Subcutaneous abdominal adipose tissue (tissue), 5 donors: Measurements from ENCODE around the gene SYNGR1.
"Not testable (repeated sequence)": the region's sequence is repeated elsewhere in the genome, so short reads cannot be mapped to it uniquely, and the experiment has no call there.

Source experiments
- H3K27ac ChIP-seq: one replicate; pipeline ENCODE4 v1.7.0; 2013; ENCODE audit warnings: low read depth, mild to moderate bottlenecking, inconsistent platforms, low read length, moderate library complexity
- H3K27me3 ChIP-seq, 5 donors: one replicate each; pipeline ENCODE4 v1.7.0; 2013; ENCODE audit warnings: low read length in 5 of 5, inconsistent platforms in 1 of 5; ENCODE audit not compliant: control insufficient read depth in 5 of 5, insufficient read depth in 4 of 5
- H3K36me3 ChIP-seq, 5 donors: one replicate each; pipeline ENCODE4 v1.7.0; 2013; ENCODE audit warnings: low read length in 5 of 5; ENCODE audit not compliant: control insufficient read depth in 5 of 5, insufficient read depth in 5 of 5
- H3K4me1 ChIP-seq, 5 donors: one replicate each; pipeline ENCODE4 v1.7.0; 2013; ENCODE audit warnings: low read length in 5 of 5, mild to moderate bottlenecking in 3 of 5, moderate library complexity in 1 of 5; ENCODE audit not compliant: control insufficient read depth in 5 of 5, insufficient read depth in 5 of 5
- H3K4me3 ChIP-seq, 5 donors: one replicate each; pipeline ENCODE4 v1.7.0; 2013; ENCODE audit warnings: low read length in 5 of 5, low read depth in 1 of 5
- H3K9ac ChIP-seq, 5 donors: one replicate each; pipeline ENCODE4 v1.7.0; 2013; ENCODE audit warnings: low read length in 5 of 5, mild to moderate bottlenecking in 4 of 5, moderate library complexity in 3 of 5
- H3K9me3 ChIP-seq, 5 donors: one replicate each; pipeline ENCODE4 v1.7.0; 2013; ENCODE audit warnings: low read length in 5 of 5; ENCODE audit not compliant: control insufficient read depth in 5 of 5
- donor health status: healthy.
- donor health status: healthy.
- donor health status: healthy.
- donor health status: healthy.
- donor health status: healthy.

The SYNGR1 gene

DNA sequence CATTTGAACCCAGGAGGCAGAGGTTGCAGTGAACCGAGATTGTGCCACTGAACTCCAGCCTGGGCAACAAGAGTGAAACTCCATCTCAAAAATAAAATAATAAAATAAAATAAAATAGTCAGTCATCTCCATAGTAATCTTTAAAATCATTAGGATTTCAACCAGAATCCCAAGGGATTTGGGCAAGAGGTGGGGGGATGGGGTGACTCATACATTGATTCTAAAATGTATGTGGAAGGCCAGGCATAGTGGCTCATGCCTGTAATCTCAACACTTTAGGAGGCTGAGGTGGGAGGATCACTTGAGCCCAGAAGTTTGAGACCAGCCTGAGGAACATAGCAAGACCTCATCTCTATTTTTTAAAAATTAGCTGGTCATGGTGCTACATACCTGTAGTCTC lies 19.2 kb upstream of the SYNGR1 start:
- not testable (repeated sequence) for H3K9ac ChIP-seq, H3K27me3 ChIP-seq, H3K36me3 ChIP-seq, H3K9me3 ChIP-seq, H3K4me3 ChIP-seq, H3K27ac ChIP-seq
- H3K4me1 ChIP-seq, result peaks cover 0 to 12% (median 3%) of the 10 kb centered on the region in 5 donors

DNA sequence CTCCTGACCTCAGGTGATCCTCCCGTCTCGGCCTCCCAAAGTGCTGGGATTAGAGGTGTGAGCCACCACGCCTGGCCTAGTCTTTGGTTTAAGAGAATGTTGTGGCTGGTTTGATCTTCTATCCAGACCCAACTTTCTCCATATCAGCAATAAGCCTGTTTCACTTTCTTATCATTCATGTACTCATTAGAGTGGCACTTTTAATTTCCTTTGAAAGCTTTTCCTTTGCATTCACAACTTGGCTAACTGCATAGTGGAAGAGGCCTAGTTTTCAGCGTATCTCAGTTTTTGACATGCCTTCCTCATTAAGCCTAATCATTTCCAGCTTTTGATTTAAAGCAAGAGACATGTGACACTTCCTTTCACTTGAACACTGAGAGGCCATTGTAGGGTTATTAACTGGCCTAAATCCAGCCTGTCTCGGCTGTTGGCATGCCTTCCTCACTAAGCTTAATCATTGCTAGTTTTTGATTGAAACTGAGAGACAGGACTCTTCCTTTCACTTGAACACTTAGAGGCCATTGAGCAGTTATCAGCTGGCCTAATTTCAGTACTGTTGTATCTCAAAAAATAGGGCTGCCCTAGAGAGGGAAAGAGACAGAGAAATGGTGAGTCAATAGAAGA lies 17.2 kb upstream of the SYNGR1 start:
- peak overlapping the region in 1 of 5 donors; percentile 16 for H3K9ac ChIP-seq
- no peak overlapping the region for H3K27ac ChIP-seq
- no peaks in the 10 kb centered on the region for H3K27me3 ChIP-seq
- peaks cover 0 to 12% (median 3%) of the 10 kb centered on the region in 5 donors for H3K4me1 ChIP-seq
- no peaks in the 10 kb centered on the region for H3K9me3 ChIP-seq
- H3K4me3 ChIP-seq, result no peak overlapping the region
- H3K36me3 ChIP-seq, result no peaks in the 10 kb centered on the region

DNA sequence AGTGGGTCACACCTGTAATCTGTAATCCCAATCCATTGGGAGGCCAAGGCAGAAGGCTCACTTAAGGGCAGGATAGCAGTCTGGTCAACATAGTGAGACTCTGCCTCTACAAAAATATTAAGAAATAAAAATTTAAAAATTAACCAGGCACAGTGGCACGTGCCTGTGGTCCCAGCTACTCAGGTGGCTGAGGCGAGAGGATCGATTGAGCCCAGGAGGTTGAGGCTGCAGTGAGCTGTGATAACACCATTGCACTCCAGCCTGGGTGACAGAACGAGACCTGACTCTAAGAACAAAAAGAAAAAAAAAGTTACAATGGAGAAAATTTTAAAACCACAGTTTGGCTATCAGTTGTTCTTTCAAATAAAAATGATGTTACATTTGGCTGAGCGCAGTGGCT lies 13.4 kb upstream of the SYNGR1 start:
- Histone ChIP-seq H3K36me3 (no peaks in the 10 kb centered on the region), H3K27ac (no peak overlapping the region), H3K9me3 (no peaks in the 10 kb centered on the region), H3K4me3 (no peak overlapping the region), H3K9ac (no peak overlapping the region), H3K27me3 (no peaks in the 10 kb centered on the region), H3K4me1 (peaks cover 0 to 4% (median 3%) of the 10 kb centered on the region in 5 donors)

DNA sequence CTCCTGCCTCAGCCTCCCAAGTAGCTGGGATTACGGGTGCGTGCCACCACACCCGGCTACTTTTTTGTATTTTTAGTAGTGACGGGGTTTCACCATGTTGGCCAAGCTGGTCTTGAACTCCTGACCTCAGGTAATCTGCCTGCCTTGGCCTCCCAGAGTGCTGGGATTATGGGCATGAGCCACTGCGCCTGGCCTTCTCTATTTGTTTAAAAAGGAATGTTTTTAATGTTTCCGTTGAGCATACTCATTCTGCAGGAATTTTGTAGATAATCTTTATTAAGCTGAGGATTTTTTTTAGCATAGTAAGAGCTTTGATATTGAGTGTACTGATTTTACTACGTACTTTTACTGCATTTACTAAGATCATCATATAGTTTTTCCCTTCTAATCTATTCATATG lies 10.0 kb upstream of the SYNGR1 start:
- not testable (repeated sequence) for H3K27me3 ChIP-seq, H3K9me3 ChIP-seq, H3K4me3 ChIP-seq, H3K27ac ChIP-seq, H3K9ac ChIP-seq, H3K36me3 ChIP-seq, H3K4me1 ChIP-seq

DNA sequence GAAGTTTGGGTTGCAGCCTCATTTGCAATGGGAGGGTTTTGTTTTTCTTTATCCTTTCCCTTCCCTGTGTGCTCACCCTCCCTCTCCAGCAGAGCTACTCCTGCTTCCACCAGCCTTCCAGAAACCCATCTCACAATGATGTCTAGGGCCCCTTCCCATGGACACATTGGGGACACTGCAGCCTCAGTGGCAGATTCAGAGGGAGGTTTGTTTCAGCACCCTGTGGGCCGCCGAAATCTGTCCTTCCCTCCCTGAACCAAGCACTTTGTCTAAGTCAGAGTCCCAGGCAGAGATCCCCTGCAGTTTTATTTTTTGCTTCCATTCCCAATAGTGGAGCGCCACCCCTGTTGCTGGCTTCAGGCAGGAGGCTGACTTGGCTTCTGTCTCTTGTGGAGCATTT lies 8.6 kb upstream of the SYNGR1 start:
- H3K4me3 ChIP-seq, result no peak overlapping the region

DNA sequence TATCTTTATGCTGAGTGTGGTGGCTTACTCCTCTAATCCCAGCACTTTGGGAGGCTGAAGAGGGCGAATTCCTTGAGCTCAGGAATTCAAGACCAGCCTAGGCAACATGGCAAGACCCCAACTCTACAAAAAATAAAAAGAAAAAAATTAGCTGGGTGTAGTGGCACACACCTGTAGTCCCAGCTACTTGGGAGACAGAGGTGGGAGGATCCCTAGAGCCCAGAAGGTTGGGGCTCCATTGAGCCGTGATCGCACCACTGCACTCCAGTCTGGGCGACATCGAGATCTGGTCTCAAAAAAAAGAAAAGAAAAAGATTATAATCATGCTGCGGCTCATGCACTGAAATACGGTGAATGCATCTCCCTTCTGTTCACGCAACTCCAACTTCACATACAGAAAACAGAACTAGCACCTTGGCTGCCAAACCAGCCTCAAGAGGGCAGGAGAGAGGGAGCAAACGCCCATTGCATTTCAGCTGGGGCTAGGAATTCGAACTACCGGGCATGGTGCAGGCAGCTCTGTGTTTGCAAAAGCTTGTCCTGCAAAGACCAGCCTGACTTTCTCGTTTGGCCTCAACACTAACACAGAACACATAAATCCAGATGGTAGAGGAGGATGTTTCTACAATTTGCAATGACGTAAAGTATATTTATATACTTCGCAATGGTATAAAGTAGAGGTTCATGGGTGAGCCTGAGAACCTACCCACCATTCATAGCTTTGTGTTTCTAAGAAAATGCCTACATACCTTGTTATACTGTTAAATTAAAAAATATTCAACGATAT lies 6.3 kb upstream of the SYNGR1 start:
- Histone ChIP-seq H3K4me1 (peaks cover 0 to 7% (median 0%) of the 10 kb centered on the region in 5 donors), H3K9ac (no peak overlapping the region), H3K27ac (no peak overlapping the region), H3K36me3 (no peaks in the 10 kb centered on the region), H3K9me3 (no peaks in the 10 kb centered on the region), H3K4me3 (no peak overlapping the region), H3K27me3 (no peaks in the 10 kb centered on the region)

More for the DNA sequence above, 8.6 kb upstream of the SYNGR1 start:
- Histone ChIP-seq H3K4me1 (peaks cover 0 to 7% (median 0%) of the 10 kb centered on the region in 5 donors), H3K9me3 (no peaks in the 10 kb centered on the region), H3K27ac (no peak overlapping the region), H3K36me3 (no peaks in the 10 kb centered on the region), H3K9ac (no peak overlapping the region), H3K27me3 (no peaks in the 10 kb centered on the region)

DNA sequence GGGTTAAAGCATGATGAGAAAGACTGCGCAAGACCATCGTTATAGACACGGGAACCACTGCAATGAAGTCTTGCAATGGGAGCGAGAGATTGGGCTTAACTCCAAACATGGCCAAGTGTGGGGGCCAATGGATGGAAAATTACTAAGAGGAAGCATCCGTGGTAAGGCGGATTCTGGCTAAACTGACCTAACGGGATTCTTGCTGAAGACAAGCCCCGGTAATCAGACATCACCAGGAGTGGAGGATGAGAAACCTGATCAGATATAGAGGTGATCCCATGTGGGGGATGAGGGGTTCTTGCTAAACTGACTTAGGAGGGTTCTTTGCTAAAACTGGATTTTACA lies 5.8 kb upstream of the SYNGR1 start:
- Histone ChIP-seq H3K4me3 (no peak overlapping the region), H3K27ac (no peak overlapping the region)

DNA sequence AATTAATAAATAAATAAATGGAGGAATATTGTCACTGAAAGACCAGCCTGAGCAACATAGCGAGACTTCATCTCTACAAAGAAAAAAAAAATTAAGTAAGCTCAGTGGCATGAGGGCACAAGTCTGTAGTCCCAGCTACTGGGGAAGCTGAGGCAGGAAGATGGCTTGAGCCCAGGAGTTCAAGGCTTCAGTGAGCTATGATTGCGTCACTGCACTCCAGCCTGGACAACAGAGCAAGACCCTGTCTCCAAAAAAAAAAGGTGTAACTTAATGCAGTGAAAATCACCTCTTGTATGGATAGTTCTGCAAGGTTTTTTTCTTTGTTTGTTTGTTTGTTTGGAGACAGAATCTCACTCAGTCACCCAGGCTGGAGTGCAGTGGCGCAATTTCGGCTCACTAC lies 4.6 kb upstream of the SYNGR1 start:
- Histone ChIP-seq H3K27ac (no peak overlapping the region), H3K4me3 (no peak overlapping the region), H3K9me3 (no peaks in the 10 kb centered on the region), H3K36me3 (no peaks in the 10 kb centered on the region), H3K9ac (no peak overlapping the region), H3K4me1 (peaks cover 2 to 17% (median 9%) of the 10 kb centered on the region in 5 donors), H3K27me3 (no peaks in the 10 kb centered on the region)

More for the DNA sequence above, 5.8 kb upstream of the SYNGR1 start:
- H3K9ac ChIP-seq, result no peak overlapping the region
- H3K36me3 ChIP-seq, result no peaks in the 10 kb centered on the region
- H3K4me1 ChIP-seq, result peaks cover 1 to 10% (median 3%) of the 10 kb centered on the region in 5 donors
- H3K27me3 ChIP-seq, result no peaks in the 10 kb centered on the region
- no peaks in the 10 kb centered on the region for H3K9me3 ChIP-seq

DNA sequence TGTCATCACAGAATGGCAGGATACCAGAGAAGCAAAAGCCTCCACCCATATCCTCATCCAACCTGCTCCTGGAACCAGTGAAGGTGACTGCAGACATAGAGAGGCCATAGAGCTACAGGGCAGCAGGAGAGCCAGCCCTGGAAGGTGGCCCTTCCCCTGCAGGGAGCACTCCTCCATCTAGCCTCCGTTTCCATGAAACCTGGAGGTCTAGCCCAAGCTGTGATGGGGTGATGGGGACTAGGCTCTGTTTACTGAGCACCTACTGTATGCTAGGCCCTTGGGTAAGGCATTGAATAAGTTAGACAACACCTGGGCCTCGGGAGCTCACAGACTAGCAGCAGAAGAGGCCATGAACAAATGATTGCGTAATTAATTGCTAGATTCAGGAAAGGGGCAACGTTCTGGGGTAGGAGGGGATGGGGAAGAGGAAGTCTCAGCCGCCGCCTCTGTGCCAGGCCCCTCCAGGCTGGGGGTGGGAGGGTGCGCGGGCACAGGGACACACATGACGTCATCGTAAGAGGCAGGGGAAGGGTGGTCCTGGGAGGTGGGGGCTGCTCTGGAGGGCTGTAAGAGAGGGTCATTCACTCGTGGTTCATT lies 784 bp upstream of the SYNGR1 start:
- H3K27ac ChIP-seq, result no peak overlapping the region
- H3K9me3 ChIP-seq, result no peaks in the 10 kb centered on the region
- H3K4me3 ChIP-seq, result peak overlapping the region; percentile 65 to 85 (median 71)
- H3K4me1 ChIP-seq, result peaks cover 2 to 23% (median 18%) of the 10 kb centered on the region in 5 donors
- no peaks in the 10 kb centered on the region for H3K27me3 ChIP-seq
- H3K9ac ChIP-seq, result peak overlapping the region; percentile 12 to 62 (median 56)
- H3K36me3 ChIP-seq, result no peaks in the 10 kb centered on the region

DNA sequence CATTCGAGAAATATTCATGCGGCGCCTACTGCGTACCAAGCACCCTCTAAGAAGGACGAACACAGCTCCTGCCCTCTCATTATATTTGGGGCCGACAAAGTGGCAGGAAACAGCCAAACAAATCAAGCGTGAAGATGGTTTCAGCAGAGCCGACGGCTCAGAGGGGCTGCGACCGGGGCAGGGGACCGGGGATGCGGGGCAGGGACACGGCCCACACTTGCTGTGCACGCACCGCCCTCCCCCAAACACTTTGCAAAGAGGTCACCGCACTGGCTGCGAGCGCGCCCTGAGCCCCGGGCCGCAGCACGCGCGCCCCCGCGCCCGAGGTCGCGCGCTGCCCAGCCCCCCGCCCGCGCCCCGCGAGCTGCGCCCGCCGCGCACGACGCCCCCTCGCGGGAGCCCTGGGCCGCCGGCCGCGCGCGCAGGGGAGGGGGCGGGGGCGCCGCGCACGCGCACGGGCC lies 255 bp upstream of the SYNGR1 start:
- peaks cover 2 to 23% (median 18%) of the 10 kb centered on the region in 5 donors for H3K4me1 ChIP-seq
- no peak overlapping the region for H3K27ac ChIP-seq
- peak overlapping the region; percentile 12 to 62 (median 56) for H3K9ac ChIP-seq
- H3K4me3 ChIP-seq, result peak overlapping the region; percentile 68 to 85 (median 71)
- no peaks in the 10 kb centered on the region for H3K9me3 ChIP-seq
- H3K27me3 ChIP-seq, result no peaks in the 10 kb centered on the region
- no peaks in the 10 kb centered on the region for H3K36me3 ChIP-seq
